GM12878 (cell line): ENCODE measurements around the gene DNTTIP2. TPM values are rescaled to one million over a fixed set of nuclear protein-coding genes. Genes with fewer than 3 reads are reported as not detected.

Source experiments
- ATF7 ChIP-seq: fragments of 450-650 bp; IDR thresholded peaks from 2 replicates; pipeline ENCODE4 v1.6.1; 2016; ENCODE audit warnings: low read depth, mild to moderate bottlenecking
- CBX5 ChIP-seq: sonication (generic); IDR thresholded peaks from 2 replicates; pipeline ENCODE4 v1.6.1; 2016; ENCODE audit warnings: low read depth, moderate library complexity, mild to moderate bottlenecking, inconsistent platforms
- DPF2 ChIP-seq: fragments of 450-650 bp; IDR thresholded peaks from 2 replicates; pipeline ENCODE4 v1.6.1; 2017; ENCODE audit warnings: mild to moderate bottlenecking
- ETV6 ChIP-seq, 2 experiments: fragments of 450-650 bp in 1 of 2; IDR thresholded peaks in 1 of 2; conservative IDR thresholded peaks in 1 of 2; 2 replicates each; pipeline ENCODE4 v1.6.1; 2014; ENCODE audit warnings: antibody characterized with exemption in 1 of 2, borderline replicate concordance in 1 of 2, low read depth in 1 of 2, mild to moderate bottlenecking in 1 of 2, moderate library complexity in 1 of 2
- EZH2 ChIP-seq: IDR thresholded peaks from 2 replicates; pipeline ENCODE4 v1.6.1; 2012; ENCODE audit warnings: low read depth, mild to moderate bottlenecking, control low read depth, inconsistent platforms, low read length, borderline replicate concordance; ENCODE audit not compliant: control insufficient read depth
- IKZF1 ChIP-seq: fragments of 450-650 bp; conservative IDR thresholded peaks from 2 replicates; pipeline ENCODE4 v1.6.1; 2017; ENCODE audit warnings: antibody characterized with exemption, mild to moderate bottlenecking
- KLF5 ChIP-seq: fragments of 450-650 bp; IDR thresholded peaks from 2 replicates; pipeline ENCODE4 v1.6.1; 2014; ENCODE audit warnings: mild to moderate bottlenecking; ENCODE audit not compliant: partially characterized antibody
- LARP7 ChIP-seq: fragments of 450-650 bp; IDR thresholded peaks from 2 replicates; pipeline ENCODE4 v1.6.1; 2017; ENCODE audit warnings: mild to moderate bottlenecking
- MYC ChIP-seq: IDR thresholded peaks from 2 replicates; pipeline ENCODE4 v1.6.1; 2011; ENCODE audit warnings: mild to moderate bottlenecking, low read length, moderate library complexity, inconsistent platforms; ENCODE audit not compliant: insufficient read depth, insufficient replicate concordance, insufficient read length, severe bottlenecking
- NBN ChIP-seq: fragments of 450-650 bp; IDR thresholded peaks from 2 replicates; pipeline ENCODE4 v1.6.1; 2016
- NFYA ChIP-seq: IDR thresholded peaks from 2 replicates; pipeline ENCODE4 v1.6.1; 2011; ENCODE audit warnings: low read depth, mild to moderate bottlenecking, low read length, improper control_type of control experiment, borderline replicate concordance
- NR2C2 ChIP-seq: IDR thresholded peaks from 2 replicates; pipeline ENCODE4 v1.6.1; 2011; ENCODE audit warnings: borderline replicate concordance, low read depth; ENCODE audit not compliant: control insufficient read depth, insufficient read length
- POLR2A ChIP-seq: IDR thresholded peaks from 2 replicates; pipeline ENCODE4 v1.6.1; 2011; ENCODE audit warnings: low read depth, mild to moderate bottlenecking, low read length
- RCOR1 ChIP-seq: conservative IDR thresholded peaks from 2 replicates; pipeline ENCODE4 v1.6.1; 2012; ENCODE audit warnings: low read depth, low read length, improper control_type of control experiment
- RUNX3 ChIP-seq: IDR thresholded peaks from 2 replicates; pipeline ENCODE4 v1.6.1; 2012; ENCODE audit warnings: low read length, inconsistent platforms
- SIN3A ChIP-seq: IDR thresholded peaks from 2 replicates; pipeline ENCODE4 v1.6.1; 2012; ENCODE audit warnings: low read depth, low read length, improper control_type of control experiment
- SMAD1 ChIP-seq: fragments of 450-650 bp; IDR thresholded peaks from 2 replicates; pipeline ENCODE4 v1.6.1; 2018; ENCODE audit warnings: mild to moderate bottlenecking, low read depth; ENCODE audit not compliant: partially characterized antibody
- SMAD5 ChIP-seq: IDR thresholded peaks from 2 replicates; pipeline ENCODE4 v1.6.1; 2016; ENCODE audit warnings: antibody characterized with exemption, low read depth
- SMARCA5 ChIP-seq: fragments of 450-650 bp; IDR thresholded peaks from 2 replicates; pipeline ENCODE4 v1.6.1; 2017; ENCODE audit warnings: mild to moderate bottlenecking
- SP1 ChIP-seq: IDR thresholded peaks from one replicate; pipeline ENCODE4 v1.6.1; 2011; ENCODE audit warnings: low read depth, low read length
- SREBF2 ChIP-seq: IDR thresholded peaks from 2 replicates; pipeline ENCODE4 v1.6.1; 2012; ENCODE audit warnings: mild to moderate bottlenecking, low read length
- SRF ChIP-seq, 2 experiments: IDR thresholded peaks; 2 replicates each; pipeline ENCODE4 v1.6.1; 2011; ENCODE audit warnings: low read depth in 2 of 2, low read length in 2 of 2, mild to moderate bottlenecking in 1 of 2, moderate library complexity in 1 of 2
- TARDBP ChIP-seq: IDR thresholded peaks from 2 replicates; pipeline ENCODE4 v1.6.1; 2016; ENCODE audit warnings: borderline replicate concordance
- TBL1XR1 ChIP-seq: IDR thresholded peaks from 2 replicates; pipeline ENCODE4 v1.6.1; 2012; ENCODE audit warnings: low read depth, low read length, improper control_type of control experiment
- YY1 ChIP-seq: IDR thresholded peaks from 2 replicates; pipeline ENCODE4 v1.6.1; 2011; ENCODE audit warnings: low read depth, mild to moderate bottlenecking, low read length
- ZNF274 ChIP-seq: IDR thresholded peaks from one replicate; pipeline ENCODE4 v1.8.0; 2011; ENCODE audit not compliant: insufficient read length, insufficient read depth
- ZNF622 ChIP-seq: fragments of 450-650 bp; IDR thresholded peaks from 2 replicates; pipeline ENCODE4 v1.6.1; 2017; ENCODE audit warnings: mild to moderate bottlenecking, inconsistent platforms
- polyA plus RNA-seq, 11 experiments: library from polyadenylated mRNA; depleted of rRNA in 4 of 11; unstranded in 6 of 11; stranded (reverse) in 5 of 11; fragments of >200 nt; fragmentation: Nextera tagmentation in 4 of 11; fragmentation: Illumina TruSeq in 1 of 11; extraction: Ambion mirVana in 4 of 11; extraction: Trizol in 1 of 11; gene quantifications; 1 replicate in 1 of 11; 2 replicates in 10 of 11; pipeline versions ENCODE4 v1.2.1 to v1.2.3, GENCODE V29; 2011 to 2016; ENCODE audit warnings: inconsistent platforms in 2 of 11, missing spikeins in 2 of 11, low read depth in 1 of 11
- total RNA-seq, 4 experiments: library from RNA; depleted of rRNA in 3 of 4; stranded (reverse); fragments of >200 nt in 3 of 4; fragmentation: Illumina TruSeq in 1 of 4; extraction: Trizol in 1 of 4; gene quantifications; 2 replicates each; pipeline versions ENCODE4 v1.2.1 to v1.2.3, GENCODE V29; 2013 to 2021
- TF ChIP-seq, protein P1 (sequence below): IDR thresholded peaks from 2 replicates; pipeline ENCODE4 v1.6.1; 2011; ENCODE audit warnings: low read depth, mild to moderate bottlenecking, low read length, moderate library complexity, borderline replicate concordance; ENCODE audit errors: extremely low read depth
- TF ChIP-seq, protein P2 (sequence below): IDR thresholded peaks from 2 replicates; pipeline ENCODE4 v1.6.1; 2011; ENCODE audit warnings: borderline replicate concordance, low read depth, mild to moderate bottlenecking, moderate library complexity, mixed read lengths, low read length; ENCODE audit not compliant: insufficient read depth; ENCODE audit errors: extremely low read length

DNTTIP2 gene
- total and polyA plus RNA-seq, 10 of the 15 experiments (the other 5 are each of a cell fraction or from before 2014, with no cell fraction given), result 34.3 to 99.2 (median 74.9) TPM

GRCh38 chr1:93878889-93879586 is at the start of gene DNTTIP2 (continued):
- TF ChIP-seq, protein P1, sequence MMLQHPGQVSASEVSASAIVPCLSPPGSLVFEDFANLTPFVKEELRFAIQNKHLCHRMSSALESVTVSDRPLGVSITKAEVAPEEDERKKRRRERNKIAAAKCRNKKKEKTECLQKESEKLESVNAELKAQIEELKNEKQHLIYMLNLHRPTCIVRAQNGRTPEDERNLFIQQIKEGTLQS, result peak; percentile 77; the same call in 1 of the 2 replicates
- TF ChIP-seq NBN (peak; percentile 88), LARP7 (peak; percentile 76), CBX5 (0 out of 2 replicates have a peak, but pooled peaks have one; percentile 48), POLR2A (peak; percentile 99), SMARCA5 (no peak), DPF2 (0 out of 2 replicates have a peak, but pooled peaks have one; percentile 40), TARDBP (0 out of 2 replicates have a peak, but pooled peaks have one; percentile 54), ETV6 (conservative IDR thresholded peaks at IDR 0.05 in 1 of 2, IDR thresholded peaks at IDR 0.05 in 1 of 2; ENCODE audit: borderline replicate concordance in 1 of 2, low read depth in 1 of 2) (peak in 1 of 2 experiments; percentile 50; a peak in 1 of 4 replicates), ATF7 (peak; percentile 28; the same call in 1 of the 2 replicates), SMAD5 (peak; percentile 97), KLF5 (no peak), RUNX3 (peak; percentile 85), NR2C2 (no peak), MYC (no peak), ZNF622 (no peak), SRF (IDR thresholded peaks at IDR 0.05; ENCODE audit: low read depth in 2 of 2, low read length in 2 of 2) (peak in 1 of 2 experiments; percentile 84; a peak in 2 of 4 replicates), IKZF1 (peak; percentile 81), RCOR1 (peak; percentile 95), SMAD1 (peak; percentile 87), YY1 (peak; percentile 95), SIN3A (peak; percentile 71; the same call in 1 of the 2 replicates), NFYA (no peak), EZH2 (no peak), SP1 (no peak), ZNF274 (no peak), TBL1XR1 (no peak; the same call in 1 of the 2 replicates), SREBF2 (no peak)
- TF ChIP-seq, protein P2, sequence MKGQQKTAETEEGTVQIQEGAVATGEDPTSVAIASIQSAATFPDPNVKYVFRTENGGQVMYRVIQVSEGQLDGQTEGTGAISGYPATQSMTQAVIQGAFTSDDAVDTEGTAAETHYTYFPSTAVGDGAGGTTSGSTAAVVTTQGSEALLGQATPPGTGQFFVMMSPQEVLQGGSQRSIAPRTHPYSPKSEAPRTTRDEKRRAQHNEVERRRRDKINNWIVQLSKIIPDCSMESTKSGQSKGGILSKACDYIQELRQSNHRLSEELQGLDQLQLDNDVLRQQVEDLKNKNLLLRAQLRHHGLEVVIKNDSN, result no peak
